Measurements from ENCODE around the gene INPP5A. TPM values are rescaled to one million over a fixed set of nuclear protein-coding genes. Genes with fewer than 3 reads are reported as not detected.

INPP5A gene, protein sequence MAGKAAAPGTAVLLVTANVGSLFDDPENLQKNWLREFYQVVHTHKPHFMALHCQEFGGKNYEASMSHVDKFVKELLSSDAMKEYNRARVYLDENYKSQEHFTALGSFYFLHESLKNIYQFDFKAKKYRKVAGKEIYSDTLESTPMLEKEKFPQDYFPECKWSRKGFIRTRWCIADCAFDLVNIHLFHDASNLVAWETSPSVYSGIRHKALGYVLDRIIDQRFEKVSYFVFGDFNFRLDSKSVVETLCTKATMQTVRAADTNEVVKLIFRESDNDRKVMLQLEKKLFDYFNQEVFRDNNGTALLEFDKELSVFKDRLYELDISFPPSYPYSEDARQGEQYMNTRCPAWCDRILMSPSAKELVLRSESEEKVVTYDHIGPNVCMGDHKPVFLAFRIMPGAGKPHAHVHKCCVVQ
- 24.8 and 27.8 TPM in 2 replicates for total RNA-seq

DNA sequence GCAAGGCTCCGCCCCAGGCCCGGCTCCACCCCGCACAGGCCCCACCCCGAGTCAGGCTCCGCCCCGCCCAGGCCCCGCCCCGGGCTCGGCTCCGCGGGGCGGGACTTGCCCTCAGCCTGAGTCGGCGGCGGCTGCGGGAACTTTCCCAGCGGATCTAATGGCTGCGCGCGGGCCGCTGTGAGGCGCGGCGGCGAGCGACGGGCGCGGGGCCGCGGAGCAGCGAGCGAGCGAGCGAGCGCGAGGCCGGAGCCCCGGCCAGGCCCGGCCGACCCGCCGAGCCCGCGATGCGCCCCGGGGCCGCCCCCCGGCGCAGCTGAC, at the start of gene INPP5A:
TSS of gene INPP5A (plus strand) at position 104 of the 318 bp plus-strand sequence. CDS start 310 bp downstream, outside the sequence.

DNA sequence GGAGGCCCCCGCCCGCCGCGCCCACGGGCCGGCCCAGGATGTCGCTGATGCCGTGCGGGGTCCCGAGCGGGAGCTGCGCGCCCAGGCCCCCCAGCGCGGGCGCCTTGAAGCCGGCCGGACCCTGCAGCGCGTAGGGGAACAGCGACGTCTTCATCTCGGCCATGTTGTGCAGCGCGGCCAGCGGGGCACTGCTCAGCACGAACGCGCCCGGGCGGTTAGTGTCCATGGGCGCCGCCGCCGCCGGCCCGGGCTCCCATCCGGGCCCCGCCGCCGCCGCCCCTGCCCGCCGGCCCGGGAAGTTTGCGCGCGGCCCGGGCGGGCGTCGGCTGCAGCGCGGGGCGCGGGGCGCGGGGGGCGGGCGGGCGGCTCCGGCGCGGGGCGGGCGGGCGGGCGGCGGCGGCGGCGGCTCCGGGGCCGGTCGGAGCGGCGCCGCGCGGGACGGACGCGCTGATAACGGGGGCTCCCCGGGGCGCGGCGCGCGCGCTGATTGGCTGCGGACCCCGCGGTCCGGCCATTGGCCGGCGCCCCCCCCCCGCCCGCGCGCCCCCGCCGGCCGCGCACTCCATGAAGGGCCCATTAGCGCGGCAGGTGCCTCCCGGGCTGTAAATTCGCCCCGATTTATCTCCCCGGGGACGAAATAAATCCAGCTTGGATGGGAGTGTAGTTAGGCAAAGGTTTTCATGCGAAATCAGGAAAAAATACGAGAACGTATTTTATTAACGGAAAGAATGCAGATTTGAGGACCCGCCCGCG, 248.3 kb downstream of the INPP5A start, which contains the start of gene NKX6-2:
TSS of gene NKX6-2 (minus strand) at position 425 of the 753 bp plus-strand sequence. CDS start at position 226, 199 bp downstream.

Other genes with a start within 250 kb of the INPP5A start
- 4.6 and 9.0 TPM in 2 replicates for gene STK32C, start 229.8 kb upstream of the INPP5A start, total RNA-seq
- gene LRRC27, start 205.6 kb upstream of the INPP5A start, total RNA-seq, result 6.6 and 7.8 TPM in 2 replicates
- gene PWWP2B, start 140.6 kb upstream of the INPP5A start, total RNA-seq, result 4.4 and 6.9 TPM in 2 replicates
- not detected in 2 replicates for gene NKX6-2, start 248.4 kb downstream of the INPP5A start, total RNA-seq